HepG2 (cell line): ENCODE results near the gene LDLRAD4. TPM values are rescaled to one million over a fixed set of nuclear protein-coding genes. Genes with fewer than 3 reads are reported as not detected.

Experiments used
- ATAC-seq: fragments of 200-7000 bp; cut with Tn5 transposase; 3 replicates; pipeline ENCODE4 v1.9.1; 2020; ENCODE audit warnings: mild to moderate bottlenecking, moderate library complexity
- BruUV-seq: library from RNA; stranded (reverse); fragments of 400-500 nt; replicated peaks from 2 replicates; lab custom pipeline; 2021; lab: Mats Ljungman, UMichigan
- CTCF ChIA-PET: fragments of 300-600 bp; formaldehyde crosslinking; extraction: SDS; loops from one replicate; lab custom pipeline; 2021; ENCODE audit warnings: low total read pairs, inconsistent platforms, low intra/inter-chr PET ratio; lab: Yijun Ruan, JAX
- POLR2A ChIA-PET: fragments of 350-600 bp; sonication (Branson Sonifier 250); formaldehyde crosslinking; loops from one replicate; lab custom pipeline; 2020; ENCODE audit warnings: antibody characterized with exemption, inconsistent platforms; lab: Yijun Ruan, JAX
- DNase-seq: peaks from one replicate; pipeline ENCODE4 v3.0.0-alpha.2; 2015; ENCODE audit warnings: low spot score
- FAIRE-seq: peaks from 3 replicates; lab custom pipeline; 2011; peaks lifted over from hg19 to GRCh38; lab: Jason Lieb, UNC
- H2AFZ ChIP-seq: one replicate; pipeline ENCODE4 v1.6.1; 2011; ENCODE audit warnings: low read length, inconsistent platforms
- H3K27ac ChIP-seq: fragments of 300-600 bp; 3 replicates; pipeline ENCODE4 v1.8.0; 2011; ENCODE audit warnings: mixed run types, mild to moderate bottlenecking, mixed read lengths, low read length, inconsistent platforms; ENCODE audit not compliant: insufficient read depth; ENCODE audit errors: extremely low read length
- H3K27me3 ChIP-seq, 2 experiments: fragments of 200-600 bp in 1 of 2; 2 replicates in 1 of 2; 3 replicates in 1 of 2; pipeline versions ENCODE4 v1.6.0 to v1.8.0; 2011; ENCODE audit warnings: low read length in 2 of 2, mild to moderate bottlenecking in 2 of 2, moderate library complexity in 2 of 2, inconsistent platforms in 1 of 2; ENCODE audit not compliant: insufficient read depth in 2 of 2, control insufficient read depth in 1 of 2
- H3K36me3 ChIP-seq, 2 experiments: fragments of 200-600 bp in 1 of 2; replicated peaks in 1 of 2; 2 replicates in 1 of 2; 3 replicates in 1 of 2; pipeline versions ENCODE4 v1.5.1 to v1.8.0; 2011; ENCODE audit warnings: low read length in 2 of 2, inconsistent platforms in 1 of 2; ENCODE audit not compliant: insufficient read depth in 2 of 2, control insufficient read depth in 1 of 2
- H3K4me1 ChIP-seq: 2 replicates; pipeline ENCODE4 v1.5.1; 2012; ENCODE audit warnings: low read length, inconsistent platforms; ENCODE audit not compliant: insufficient read depth
- H3K4me2 ChIP-seq: 2 replicates; pipeline ENCODE4 v1.6.0; 2011; ENCODE audit warnings: low read depth, low read length, inconsistent platforms
- H3K4me3 ChIP-seq, 3 experiments: fragments of 200-600 bp in 1 of 3; sonication (generic), shearing (Covaris generic) in 1 of 3; replicated peaks in 1 of 3; 2 replicates each; pipeline ENCODE4 v1.5.1; 2011 to 2016; ENCODE audit warnings: low read length in 3 of 3, inconsistent platforms in 2 of 3, low read depth in 2 of 3, mild to moderate bottlenecking in 2 of 3, control low read depth in 1 of 3, mixed read lengths in 1 of 3; ENCODE audit not compliant: insufficient read depth in 1 of 3
- H3K79me2 ChIP-seq: one replicate; pipeline ENCODE4 v1.6.1; 2011; ENCODE audit warnings: low read length, inconsistent platforms; ENCODE audit not compliant: insufficient read depth
- H3K9ac ChIP-seq: 2 replicates; pipeline ENCODE4 v1.6.0; 2011; ENCODE audit warnings: mild to moderate bottlenecking, low read depth, low read length, inconsistent platforms; ENCODE audit not compliant: insufficient read depth
- H3K9me3 ChIP-seq: 2 replicates; pipeline ENCODE4 v1.5.1; 2012; ENCODE audit warnings: mild to moderate bottlenecking, low read length
- H4K20me1 ChIP-seq: 2 replicates; pipeline ENCODE4 v1.6.0; 2011; ENCODE audit warnings: inconsistent platforms, mild to moderate bottlenecking, low read length, moderate library complexity; ENCODE audit not compliant: insufficient read depth
- ELK4 ChIP-seq: sonication (generic); formaldehyde crosslinking; IDR thresholded peaks from 2 replicates; pipeline ENCODE4 v1.9.0; 2021; ENCODE audit warnings: missing genetic modification reagents, borderline replicate concordance
- FOSL1 ChIP-seq: sonication (generic); formaldehyde crosslinking; IDR thresholded peaks from 2 replicates; pipeline ENCODE4 v1.9.0; 2021; ENCODE audit warnings: missing genetic modification reagents, borderline replicate concordance
- IKZF1 ChIP-seq: fragments of 450-650 bp; IDR thresholded peaks from 2 replicates; pipeline ENCODE4 v1.7.1; 2016
- IRF2 ChIP-seq: IDR thresholded peaks from 2 replicates; pipeline ENCODE4 v1.6.1; 2018; ENCODE audit warnings: missing genetic modification reagents, missing compliant biosample characterization
- KDM5A ChIP-seq: fragments of 200-600 bp; sonication (generic); IDR thresholded peaks from 2 replicates; pipeline ENCODE4 v1.7.0; 2018; ENCODE audit warnings: antibody characterized with exemption, mild to moderate bottlenecking, low read length, borderline replicate concordance
- KDM6A ChIP-seq: IDR thresholded peaks from 2 replicates; pipeline ENCODE4 v1.6.1; 2016; ENCODE audit warnings: low read depth
- KLF11 ChIP-seq: IDR thresholded peaks from 2 replicates; pipeline ENCODE4 v1.6.1; 2016; ENCODE audit warnings: missing compliant biosample characterization
- MEIS2 ChIP-seq: sonication (generic); formaldehyde crosslinking; IDR thresholded peaks from 2 replicates; pipeline ENCODE4 v1.9.0; 2021; ENCODE audit warnings: mild to moderate bottlenecking, missing genetic modification reagents
- RFX3 ChIP-seq: IDR thresholded peaks from 2 replicates; pipeline ENCODE4 v1.6.1; 2016; ENCODE audit warnings: missing biosample characterization, missing genetic modification reagents
- ZBTB10 ChIP-seq: sonication (generic); formaldehyde crosslinking; IDR thresholded peaks from 2 replicates; pipeline ENCODE4 v1.4.0; 2020; ENCODE audit warnings: missing genetic modification reagents, borderline replicate concordance
- ZBTB33 ChIP-seq: sonication (generic); formaldehyde crosslinking; IDR thresholded peaks from 2 replicates; pipeline ENCODE4 v1.4.0; 2020; ENCODE audit warnings: missing genetic modification reagents
- ZNF543 ChIP-seq: sonication (generic); formaldehyde crosslinking; IDR thresholded peaks from 2 replicates; pipeline ENCODE4 v1.4.0; 2020; ENCODE audit warnings: mild to moderate bottlenecking, missing genetic modification reagents
- ZNF770 ChIP-seq: sonication (generic); formaldehyde crosslinking; IDR thresholded peaks from 2 replicates; pipeline ENCODE4 v1.5.0; 2020; ENCODE audit warnings: mild to moderate bottlenecking, missing genetic modification reagents
- WGBS: methylation state at CpG from one replicate; pipeline ENCODE4 v1.1.6; 2017; ENCODE audit warnings: low lambda C conversion rate; 5-methylcytosine and 5-hydroxymethylcytosine counted together
- in situ Hi-C: cut with HindIII; loops from 2 replicates; pipeline ENCODE4 v1.10.0; 2017; ENCODE audit warnings: low pct_unique_long_range_greater_than_20kb; ENCODE audit not compliant: extremely low pct_ligation_motif_present
- intact Hi-C: fragments of 100-400 bp; cut with micrococcal nuclease; formaldehyde crosslinking; loops from one replicate; pipeline ENCODE4 v1.10.0; 2022; ENCODE audit not compliant: unreplicated experiment
- polyA plus RNA-seq, 8 experiments: library from polyadenylated mRNA; depleted of rRNA in 3 of 8; stranded (reverse) in 7 of 8; unstranded in 1 of 8; fragments of >200 nt; fragmentation: Illumina TruSeq in 4 of 8; extraction: Trizol in 4 of 8; gene quantifications; 2 replicates each; pipeline versions ENCODE4 v1.2.1 to v1.2.3, GENCODE V29; 2011 to 2016; ENCODE audit warnings: low read depth in 4 of 8, missing spikeins in 1 of 8, mixed read lengths in 1 of 8; ENCODE audit not compliant: insufficient read depth in 1 of 8
- total RNA-seq, 5 experiments: library from RNA; depleted of rRNA; stranded (reverse); fragments of >200 nt; fragmentation: Illumina TruSeq; extraction: Trizol; gene quantifications; 2 replicates each; pipeline ENCODE4 v1.2.3, GENCODE V29; 2016; ENCODE audit warnings: low read depth in 1 of 5

Gene LDLRAD4
- total and polyA plus RNA-seq, 2 of the 13 experiments (the other 11 are each of a cell fraction or from before 2014, with no cell fraction given), result 13.6 to 20.9 TPM

- CTCF ChIA-PET, result no interaction called here
- Histone ChIP-seq H3K9ac (no peak overlapping the region), H3K9me3 (no peaks in the 10 kb centered on the region), H3K4me2 (no peak overlapping the region), H3K27ac (no peak overlapping the region), H2AFZ (no peak overlapping the region), H3K4me3 (no peak overlapping the region), H3K79me2 (no peaks in the 10 kb centered on the region), H3K36me3 (no peaks in the 10 kb centered on the region), H4K20me1 (no peaks in the 10 kb centered on the region), H3K4me1 (no peaks in the 10 kb centered on the region), H3K27me3 (no peaks in the 10 kb centered on the region)
- 80% methylated on average over 4 of the region's 6 CpGs for WGBS
- POLR2A ChIA-PET, result no interaction called here
- FAIRE-seq (no peak), DNase-seq (no peak), ATAC-seq (no peak)
- in situ Hi-C loops, result no loop called here
- BruUV-seq, result no TSS peak
- TF ChIP-seq KLF11 (CRISPR knock-in tag) (no peak), KDM5A (no peak), ZNF770 (CRISPR knock-in tag) (no peak), IRF2 (CRISPR knock-in tag) (no peak), MEIS2 (CRISPR knock-in tag) (no peak), ELK4 (CRISPR knock-in tag) (no peak), ZBTB10 (CRISPR knock-in tag) (no peak), KDM6A (CRISPR knock-in tag) (no peak), RFX3 (CRISPR knock-in tag) (no peak), ZNF543 (CRISPR knock-in tag) (no peak), IKZF1 (no peak), FOSL1 (CRISPR knock-in tag) (no peak), ZBTB33 (no peak)
- TF ChIP-seq, all 625 proteins: peak for 0
- intact Hi-C loops, result no loop called here
These were observed 85.3 kb downstream of the LDLRAD4 start for GRCh38 chr18:13303756-13304364.
